Duodenal mucosa (tissue), 2 donors: ENCODE measurements around the gene PRKX.
"Not testable (repeated sequence)": the region's sequence is repeated elsewhere in the genome, so short reads cannot be mapped to it uniquely, and the experiment has no call there.

Experiments
- H3K27ac ChIP-seq: one replicate; pipeline ENCODE4 v1.7.0; 2013; ENCODE audit warnings: low read depth, low read length
- H3K27me3 ChIP-seq, 2 donors: one replicate each; pipeline ENCODE4 v1.7.0; 2013; ENCODE audit warnings: low read length in 2 of 2, control low read depth in 1 of 2; ENCODE audit not compliant: insufficient read depth in 2 of 2, control insufficient read depth in 1 of 2
- H3K36me3 ChIP-seq, 2 donors: one replicate each; pipeline ENCODE4 v1.7.0; 2013; ENCODE audit warnings: low read length in 2 of 2, control low read depth in 1 of 2; ENCODE audit not compliant: insufficient read depth in 2 of 2, control insufficient read depth in 1 of 2
- H3K4me1 ChIP-seq, 2 donors: one replicate each; pipeline ENCODE4 v1.7.0; 2013; ENCODE audit warnings: low read length in 2 of 2, control low read depth in 1 of 2; ENCODE audit not compliant: insufficient read depth in 2 of 2, control insufficient read depth in 1 of 2
- H3K4me3 ChIP-seq, 2 donors: one replicate each; pipeline ENCODE4 v1.7.0; 2013; ENCODE audit warnings: low read length in 2 of 2, low read depth in 1 of 2
- H3K9ac ChIP-seq, 2 donors: one replicate each; pipeline ENCODE4 v1.7.0; 2013; ENCODE audit warnings: low read length in 2 of 2, low read depth in 1 of 2
- H3K9me3 ChIP-seq, 2 donors: one replicate each; pipeline ENCODE4 v1.7.0; 2013; ENCODE audit warnings: low read length in 2 of 2, control low read depth in 1 of 2; ENCODE audit not compliant: control insufficient read depth in 1 of 2

Gene PRKX

GRCh38 chrX:3712051-3712869 is 1.2 kb downstream of the PRKX start:
- Histone ChIP-seq H3K36me3 (no peaks in the 10 kb centered on the region), H3K4me1 (peaks cover 0 to 4% of the 10 kb centered on the region in 2 donors), H3K27ac (no peak overlapping the region), H3K9me3 (no peaks in the 10 kb centered on the region), H3K27me3 (no peaks in the 10 kb centered on the region), H3K4me3 (peak overlapping the region; percentile 70 to 71), H3K9ac (peak overlapping the region; percentile 38 to 61)

- Histone ChIP-seq H3K36me3 (no peaks in the 10 kb centered on the region), H3K27ac (no peak overlapping the region), H3K9me3 (no peaks in the 10 kb centered on the region), H3K4me3 (peak overlapping the region; percentile 70 to 71), H3K9ac (peak overlapping the region; percentile 32 to 61), H3K27me3 (no peaks in the 10 kb centered on the region), H3K4me1 (peaks cover 0 to 4% of the 10 kb centered on the region in 2 donors)
Measured at GRCh38 chrX:3711331-3711917, 2.0 kb downstream of the PRKX start.

GRCh38 chrX:3707673-3708274 is 5.7 kb downstream of the PRKX start:
- H3K9ac ChIP-seq, H3K27ac ChIP-seq, H3K4me1 ChIP-seq, H3K4me3 ChIP-seq, H3K36me3 ChIP-seq, H3K27me3 ChIP-seq, H3K9me3 ChIP-seq: not testable (repeated sequence)

GRCh38 chrX:3706481-3706880 is 7.0 kb downstream of the PRKX start:
- H3K9ac ChIP-seq: no peak overlapping the region
- no peaks in the 10 kb centered on the region for H3K27me3 ChIP-seq
- H3K36me3 ChIP-seq: no peaks in the 10 kb centered on the region
- no peaks in the 10 kb centered on the region for H3K9me3 ChIP-seq
- no peaks in the 10 kb centered on the region for H3K4me1 ChIP-seq
- H3K27ac ChIP-seq: no peak overlapping the region
- no peak overlapping the region for H3K4me3 ChIP-seq

- H3K4me3 ChIP-seq, H3K27ac ChIP-seq, H3K27me3 ChIP-seq, H3K9me3 ChIP-seq, H3K9ac ChIP-seq, H3K4me1 ChIP-seq, H3K36me3 ChIP-seq: not testable (repeated sequence)
Measured at GRCh38 chrX:3703251-3703650, 10.2 kb downstream of the PRKX start.

- H3K36me3 ChIP-seq, H3K4me1 ChIP-seq, H3K4me3 ChIP-seq, H3K27me3 ChIP-seq, H3K27ac ChIP-seq, H3K9me3 ChIP-seq, H3K9ac ChIP-seq: not testable (repeated sequence)
Measured at GRCh38 chrX:3702095-3702494, 11.4 kb downstream of the PRKX start.

GRCh38 chrX:3701445-3701928 is 12.0 kb downstream of the PRKX start:
- not testable (repeated sequence) for H3K9me3 ChIP-seq, H3K27me3 ChIP-seq, H3K27ac ChIP-seq, H3K4me3 ChIP-seq, H3K36me3 ChIP-seq, H3K4me1 ChIP-seq, H3K9ac ChIP-seq

- H3K4me3 ChIP-seq: peak overlapping the region; percentile 43 to 51
- H3K36me3 ChIP-seq: no peaks in the 10 kb centered on the region
- H3K9ac ChIP-seq: peak overlapping the region in 1 of 2 donors; percentile 36
- peaks cover 0 to 3% of the 10 kb centered on the region in 2 donors for H3K4me1 ChIP-seq
- no peaks in the 10 kb centered on the region for H3K9me3 ChIP-seq
- no peaks in the 10 kb centered on the region for H3K27me3 ChIP-seq
- no peak overlapping the region for H3K27ac ChIP-seq
Measured at GRCh38 chrX:3699821-3700381, 13.5 kb downstream of the PRKX start.

GRCh38 chrX:3697701-3698279 is 15.7 kb downstream of the PRKX start:
- H3K4me1 ChIP-seq: peaks cover 0 to 3% of the 10 kb centered on the region in 2 donors
- no peak overlapping the region for H3K27ac ChIP-seq
- no peaks in the 10 kb centered on the region for H3K36me3 ChIP-seq
- H3K27me3 ChIP-seq: no peaks in the 10 kb centered on the region
- H3K9me3 ChIP-seq: no peaks in the 10 kb centered on the region
- H3K9ac ChIP-seq: no peak overlapping the region
- H3K4me3 ChIP-seq: no peak overlapping the region

- H3K36me3 ChIP-seq: no peaks in the 10 kb centered on the region
- peaks cover 0 to 3% of the 10 kb centered on the region in 2 donors for H3K4me1 ChIP-seq
- no peaks in the 10 kb centered on the region for H3K9me3 ChIP-seq
- no peaks in the 10 kb centered on the region for H3K27me3 ChIP-seq
- H3K4me3 ChIP-seq: no peak overlapping the region
- H3K27ac ChIP-seq: no peak overlapping the region
- no peak overlapping the region for H3K9ac ChIP-seq
Measured at GRCh38 chrX:3697220-3697684, 16.2 kb downstream of the PRKX start.
